GM23338 (cell line): Measurements from ENCODE around the gene ZNF619.

Source experiments
- CTCF ChIP-seq, 2 experiments: fragments of 200-600 bp in 1 of 2; sonication (generic) in 1 of 2; conservative IDR thresholded peaks; 2 replicates each; pipeline versions ENCODE4 v1.5.1 to v1.6.1; 2016 to 2017; ENCODE audit warnings: antibody characterized with exemption in 2 of 2, low read depth in 2 of 2, mild to moderate bottlenecking in 2 of 2, moderate library complexity in 1 of 2
- EZH2 ChIP-seq: fragments of 200-600 bp; sonication (generic); IDR thresholded peaks from one replicate; pipeline ENCODE4 v1.8.0; 2017; ENCODE audit warnings: antibody characterized with exemption, mild to moderate bottlenecking, low read depth; ENCODE audit not compliant: unreplicated experiment
- EZH2phosphoT487 ChIP-seq: fragments of 200-600 bp; sonication (generic); IDR thresholded peaks from one replicate; pipeline ENCODE4 v1.8.1; 2018; ENCODE audit warnings: antibody characterized with exemption; ENCODE audit not compliant: unreplicated experiment
- JUNB ChIP-seq: IDR thresholded peaks from one replicate; pipeline ENCODE4 v1.6.1; 2016; ENCODE audit warnings: antibody characterized with exemption; ENCODE audit not compliant: unreplicated experiment
- POLR2AphosphoS5 ChIP-seq: IDR thresholded peaks from 2 replicates; pipeline ENCODE4 v1.6.1; 2016; ENCODE audit warnings: antibody characterized with exemption, low read depth
- REST ChIP-seq: IDR thresholded peaks from one replicate; pipeline ENCODE4 v1.6.1; 2018; ENCODE audit warnings: antibody characterized with exemption; ENCODE audit not compliant: unreplicated experiment

- TF ChIP-seq JUNB, result no peak
- TF ChIP-seq CTCF (conservative IDR thresholded peaks at IDR 0.05; ENCODE audit: low read depth in 2 of 2), result no peak
- TF ChIP-seq REST, result no peak
- no peak for TF ChIP-seq POLR2AphosphoS5
- no peak for TF ChIP-seq EZH2phosphoT487
- TF ChIP-seq EZH2, result no peak
Observed at GRCh38 chr3:40490916-40491315, 14.0 kb downstream of the ZNF619 start.
